Thoracic aorta (tissue), 2 donors: ENCODE data around the gene FMNL2. TPM values are rescaled to one million over a fixed set of nuclear protein-coding genes. Genes with fewer than 3 reads are reported as not detected.

Source experiments
- ATAC-seq: fragments of 150-250 bp; one replicate; pipeline ENCODE4 v1.8.0; 2017; ENCODE audit warnings: low read depth; ENCODE audit not compliant: insufficient number of reproducible peaks, low FRiP score
- DNase-seq: peaks from one replicate; pipeline ENCODE4 v3.0.0-alpha.2; 2020; ENCODE audit warnings: low spot score
- H3K27ac ChIP-seq, 2 donors: fragments of 200-600 bp; sonication (generic); 1 replicate in 1 of 2; 2 replicates in 1 of 2; pipeline ENCODE4 v1.5.1; 2016; ENCODE audit warnings: mild to moderate bottlenecking in 2 of 2, moderate library complexity in 2 of 2
- H3K27me3 ChIP-seq: fragments of 200-600 bp; sonication (generic); replicated peaks from 2 replicates; pipeline ENCODE4 v1.6.0; 2016; ENCODE audit warnings: mild to moderate bottlenecking; ENCODE audit not compliant: insufficient read depth
- H3K36me3 ChIP-seq: fragments of 200-600 bp; sonication (generic); one replicate; pipeline ENCODE4 v1.5.1; 2016
- H3K4me1 ChIP-seq, 2 donors: fragments of 200-600 bp; sonication (generic); 1 replicate in 1 of 2; 2 replicates in 1 of 2; pipeline versions ENCODE4 v1.5.1 to v1.6.0; 2016; ENCODE audit warnings: low read depth in 2 of 2, mild to moderate bottlenecking in 1 of 2; ENCODE audit not compliant: control insufficient read depth in 1 of 2
- H3K4me3 ChIP-seq: fragments of 200-600 bp; sonication (generic); 2 replicates; pipeline ENCODE4 v1.5.1; 2016; ENCODE audit warnings: mild to moderate bottlenecking
- H3K9me3 ChIP-seq: fragments of 200-600 bp; sonication (generic); 2 replicates; pipeline ENCODE4 v1.5.1; 2016
- total RNA-seq, 2 donors: library from RNA; depleted of rRNA; stranded (reverse); fragments of >200 nt; gene quantifications; one replicate each; pipeline versions ENCODE4 v1.1.0 to v1.2.3, GENCODE V29; 2016
- TF ChIP-seq, protein P1 (sequence below): fragments of 200-600 bp; sonication (generic); IDR thresholded peaks from one replicate; pipeline ENCODE4 v1.5.1; 2019; ENCODE audit warnings: antibody characterized with exemption

Gene FMNL2
- total RNA-seq, 2 donors from 2014 or later: 30.6 to 87.0 TPM

DNA sequence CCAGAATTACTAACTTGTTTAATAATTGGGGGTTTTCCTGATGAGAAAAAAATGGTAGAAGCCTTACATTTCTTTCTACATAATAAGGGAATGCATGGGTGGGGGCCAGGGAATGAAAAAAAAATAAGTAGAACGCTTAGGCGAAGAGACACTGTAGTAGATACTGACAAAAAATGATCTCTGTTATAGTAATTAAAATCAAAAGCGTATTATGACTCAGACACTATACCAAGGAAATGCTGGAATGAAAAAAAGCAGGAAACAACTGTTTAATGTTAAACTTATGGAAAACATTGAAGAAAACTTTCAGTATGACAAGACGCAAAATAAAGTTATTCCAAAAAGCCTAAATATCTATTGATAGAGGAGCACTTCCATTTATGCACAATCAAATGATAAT is 339.4 kb downstream of the FMNL2 start:
- TF ChIP-seq, protein P1, sequence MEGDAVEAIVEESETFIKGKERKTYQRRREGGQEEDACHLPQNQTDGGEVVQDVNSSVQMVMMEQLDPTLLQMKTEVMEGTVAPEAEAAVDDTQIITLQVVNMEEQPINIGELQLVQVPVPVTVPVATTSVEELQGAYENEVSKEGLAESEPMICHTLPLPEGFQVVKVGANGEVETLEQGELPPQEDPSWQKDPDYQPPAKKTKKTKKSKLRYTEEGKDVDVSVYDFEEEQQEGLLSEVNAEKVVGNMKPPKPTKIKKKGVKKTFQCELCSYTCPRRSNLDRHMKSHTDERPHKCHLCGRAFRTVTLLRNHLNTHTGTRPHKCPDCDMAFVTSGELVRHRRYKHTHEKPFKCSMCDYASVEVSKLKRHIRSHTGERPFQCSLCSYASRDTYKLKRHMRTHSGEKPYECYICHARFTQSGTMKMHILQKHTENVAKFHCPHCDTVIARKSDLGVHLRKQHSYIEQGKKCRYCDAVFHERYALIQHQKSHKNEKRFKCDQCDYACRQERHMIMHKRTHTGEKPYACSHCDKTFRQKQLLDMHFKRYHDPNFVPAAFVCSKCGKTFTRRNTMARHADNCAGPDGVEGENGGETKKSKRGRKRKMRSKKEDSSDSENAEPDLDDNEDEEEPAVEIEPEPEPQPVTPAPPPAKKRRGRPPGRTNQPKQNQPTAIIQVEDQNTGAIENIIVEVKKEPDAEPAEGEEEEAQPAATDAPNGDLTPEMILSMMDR: no peak
- no peaks in the 10 kb centered on the region for H3K9me3 ChIP-seq
- H3K4me3 ChIP-seq: no peak overlapping the region
- H3K4me1 ChIP-seq: no peaks in the 10 kb centered on the region
- no peak overlapping the region for H3K27ac ChIP-seq
- peaks cover 33% of the 10 kb centered on the region for H3K36me3 ChIP-seq
- no peak for DNase-seq
- no peak for ATAC-seq
- H3K27me3 ChIP-seq: no peaks in the 10 kb centered on the region

DNA sequence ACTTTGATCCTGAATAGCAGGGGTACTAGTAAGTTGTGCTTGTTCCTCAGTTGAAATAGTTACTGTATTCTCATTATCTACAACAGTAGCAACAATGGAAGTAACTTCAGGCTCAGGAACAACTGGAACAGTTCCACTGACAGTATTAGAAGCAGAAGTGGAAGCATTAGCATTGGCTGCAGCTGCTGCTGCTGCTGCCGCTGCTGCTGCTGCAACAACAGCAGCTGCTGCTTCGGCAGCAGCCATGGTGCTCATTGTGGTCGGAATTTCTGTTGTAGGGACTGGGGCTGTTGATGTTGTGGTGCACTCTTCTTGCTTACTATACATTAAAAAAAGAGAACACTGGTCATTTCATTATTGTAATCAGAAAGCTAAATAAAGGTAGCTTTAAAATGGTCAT is 341.5 kb downstream of the FMNL2 start:
- H3K27ac ChIP-seq: no peak overlapping the region
- no peak for DNase-seq
- H3K9me3 ChIP-seq: no peaks in the 10 kb centered on the region
- H3K4me3 ChIP-seq: no peak overlapping the region
- no peaks in the 10 kb centered on the region for H3K4me1 ChIP-seq
- TF ChIP-seq, protein P1: no peak
- no peaks in the 10 kb centered on the region for H3K27me3 ChIP-seq
- no peak for ATAC-seq
- peaks cover 32% of the 10 kb centered on the region for H3K36me3 ChIP-seq

DNA sequence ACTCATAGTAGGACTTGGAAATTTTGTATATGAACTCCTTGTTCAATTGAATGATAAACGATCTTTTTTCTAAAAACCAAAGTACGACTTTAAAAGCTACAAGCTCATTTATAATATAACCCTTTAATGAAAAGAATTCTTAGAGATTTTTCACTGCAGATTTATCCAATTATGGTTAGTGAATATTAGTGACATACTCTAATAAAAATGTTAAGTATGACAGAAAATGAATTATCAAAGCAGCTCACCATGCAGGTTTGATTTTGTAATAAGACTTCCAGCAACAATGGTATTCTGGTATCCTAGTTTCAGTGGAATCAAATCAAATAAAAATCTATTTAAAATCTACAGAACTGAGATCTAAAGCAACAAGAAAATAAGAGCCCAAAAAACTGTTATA is 343.8 kb downstream of the FMNL2 start:
- Histone ChIP-seq H3K27me3 (no peaks in the 10 kb centered on the region), H3K4me1 (peaks cover 0 to 3% of the 10 kb centered on the region in 2 donors), H3K9me3 (no peaks in the 10 kb centered on the region), H3K27ac (no peak overlapping the region), H3K4me3 (no peak overlapping the region), H3K36me3 (peaks cover 32% of the 10 kb centered on the region)
- TF ChIP-seq, protein P1: no peak
- no peak for DNase-seq
- no peak for ATAC-seq

DNA sequence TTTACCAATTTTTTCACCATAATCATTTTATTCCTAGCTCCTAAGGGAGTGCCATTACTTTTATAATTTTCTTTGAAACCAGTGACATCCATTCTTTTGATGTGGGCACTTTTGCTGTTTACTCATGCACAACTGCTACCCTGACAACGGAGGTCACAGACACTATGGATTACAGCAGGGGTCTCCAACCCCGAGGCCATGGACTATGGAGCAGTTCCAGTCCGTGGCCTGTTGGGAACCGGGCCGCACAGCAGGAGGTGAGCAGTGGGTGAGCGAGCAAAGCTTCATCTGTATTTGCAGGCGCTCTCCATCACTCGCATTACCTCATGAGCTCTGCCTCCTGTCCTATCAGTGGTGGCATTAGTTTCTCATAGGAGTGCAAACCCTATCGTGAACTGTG is 347.7 kb downstream of the FMNL2 start:
- Histone ChIP-seq H3K36me3 (peaks cover 17% of the 10 kb centered on the region), H3K27ac (no peak overlapping the region), H3K4me1 (peaks cover 0 to 3% of the 10 kb centered on the region in 2 donors), H3K27me3 (no peaks in the 10 kb centered on the region), H3K9me3 (no peaks in the 10 kb centered on the region), H3K4me3 (no peak overlapping the region)
- DNase-seq (no peak), ATAC-seq (no peak)
- TF ChIP-seq, protein P1: no peak

DNA sequence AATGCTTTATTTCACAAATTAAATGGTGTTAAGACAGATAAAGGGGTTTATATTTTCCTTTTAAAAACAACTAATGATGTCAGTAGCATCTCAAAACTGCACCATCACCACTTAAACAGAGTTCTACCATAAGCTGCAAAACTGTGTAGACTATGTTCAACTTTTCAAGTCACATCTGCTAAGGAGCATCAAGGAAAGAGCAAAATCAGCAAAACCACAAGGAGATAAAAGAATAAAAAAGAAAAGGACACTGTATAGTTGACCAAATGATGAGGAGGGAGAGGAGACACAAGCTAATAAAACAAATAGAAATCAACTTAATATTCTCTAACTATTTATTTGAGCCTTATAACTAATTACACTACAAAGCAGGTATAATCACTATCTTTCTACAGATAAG is 348.4 kb downstream of the FMNL2 start:
- Histone ChIP-seq H3K9me3 (no peaks in the 10 kb centered on the region), H3K36me3 (peaks cover 16% of the 10 kb centered on the region), H3K4me3 (no peak overlapping the region), H3K4me1 (peaks cover 0 to 3% of the 10 kb centered on the region in 2 donors), H3K27me3 (no peaks in the 10 kb centered on the region), H3K27ac (no peak overlapping the region)
- TF ChIP-seq, protein P1: no peak
- ATAC-seq (no peak), DNase-seq (no peak)
